ENCODE results near the gene ASB4.

Gene ASB4

GRCh38 chr7:95579318-95579717 is 93.6 kb downstream of the ASB4 start:
- H3K27ac ChIP-seq (ENCODE audit: low read depth, low read length): no peak overlapping the region
- no peaks in the 10 kb centered on the region for H3K9me3 ChIP-seq (ENCODE audit: control insufficient read depth in 1 of 2, low read length in 2 of 2)
- H3K36me3 ChIP-seq (ENCODE audit: control insufficient read depth in 1 of 2, insufficient read depth in 2 of 2, low read length in 2 of 2): peaks cover 0 to 10% of the 10 kb centered on the region in 2 donors
- H3K4me1 ChIP-seq (ENCODE audit: control insufficient read depth in 1 of 2, insufficient read depth in 2 of 2, low read length in 2 of 2): no peaks in the 10 kb centered on the region
- H3K27me3 ChIP-seq (ENCODE audit: control insufficient read depth in 1 of 2, insufficient read depth in 2 of 2, low read length in 2 of 2): no peaks in the 10 kb centered on the region
- H3K9ac ChIP-seq (ENCODE audit: low read depth in 1 of 2, low read length in 2 of 2): no peak overlapping the region
- no peak overlapping the region for H3K4me3 ChIP-seq (ENCODE audit: low read depth in 1 of 2, low read length in 2 of 2)

- Histone ChIP-seq H3K27me3 (ENCODE audit: control insufficient read depth in 1 of 2, insufficient read depth in 2 of 2, low read length in 2 of 2) (no peaks in the 10 kb centered on the region), H3K9ac (ENCODE audit: low read depth in 1 of 2, low read length in 2 of 2) (no peak overlapping the region), H3K9me3 (ENCODE audit: control insufficient read depth in 1 of 2, low read length in 2 of 2) (no peaks in the 10 kb centered on the region), H3K36me3 (ENCODE audit: control insufficient read depth in 1 of 2, insufficient read depth in 2 of 2, low read length in 2 of 2) (peaks cover 15 to 29% of the 10 kb centered on the region in 2 donors), H3K4me1 (ENCODE audit: control insufficient read depth in 1 of 2, insufficient read depth in 2 of 2, low read length in 2 of 2) (no peaks in the 10 kb centered on the region), H3K27ac (ENCODE audit: low read depth, low read length) (no peak overlapping the region), H3K4me3 (ENCODE audit: low read depth in 1 of 2, low read length in 2 of 2) (no peak overlapping the region)
These were observed 95.7 kb downstream of the ASB4 start for GRCh38 chr7:95581467-95581866.

- Histone ChIP-seq H3K4me1 (ENCODE audit: control insufficient read depth in 1 of 2, insufficient read depth in 2 of 2, low read length in 2 of 2) (no peaks in the 10 kb centered on the region), H3K27ac (ENCODE audit: low read depth, low read length) (no peak overlapping the region), H3K27me3 (ENCODE audit: control insufficient read depth in 1 of 2, insufficient read depth in 2 of 2, low read length in 2 of 2) (no peaks in the 10 kb centered on the region), H3K9me3 (ENCODE audit: control insufficient read depth in 1 of 2, low read length in 2 of 2) (no peaks in the 10 kb centered on the region), H3K9ac (ENCODE audit: low read depth in 1 of 2, low read length in 2 of 2) (no peak overlapping the region), H3K36me3 (ENCODE audit: control insufficient read depth in 1 of 2, insufficient read depth in 2 of 2, low read length in 2 of 2) (peaks cover 28 to 42% of the 10 kb centered on the region in 2 donors), H3K4me3 (ENCODE audit: low read depth in 1 of 2, low read length in 2 of 2) (no peak overlapping the region)
These were observed 97.0 kb downstream of the ASB4 start for GRCh38 chr7:95582578-95583293.

- H3K27ac ChIP-seq (ENCODE audit: low read depth, low read length): no peak overlapping the region
- no peak overlapping the region for H3K4me3 ChIP-seq (ENCODE audit: low read depth in 1 of 2, low read length in 2 of 2)
- H3K27me3 ChIP-seq (ENCODE audit: control insufficient read depth in 1 of 2, insufficient read depth in 2 of 2, low read length in 2 of 2): no peaks in the 10 kb centered on the region
- no peak overlapping the region for H3K9ac ChIP-seq (ENCODE audit: low read depth in 1 of 2, low read length in 2 of 2)
- H3K4me1 ChIP-seq (ENCODE audit: control insufficient read depth in 1 of 2, insufficient read depth in 2 of 2, low read length in 2 of 2): peaks cover under 1 to 4% of the 10 kb centered on the region in 2 donors
- no peaks in the 10 kb centered on the region for H3K9me3 ChIP-seq (ENCODE audit: control insufficient read depth in 1 of 2, low read length in 2 of 2)
- peaks cover 34 to 55% of the 10 kb centered on the region in 2 donors for H3K36me3 ChIP-seq (ENCODE audit: control insufficient read depth in 1 of 2, insufficient read depth in 2 of 2, low read length in 2 of 2)
These were observed 98.3 kb downstream of the ASB4 start for GRCh38 chr7:95583834-95584621.

GRCh38 chr7:95584769-95585425 is 99.2 kb downstream of the ASB4 start:
- no peak overlapping the region for H3K4me3 ChIP-seq (ENCODE audit: low read depth in 1 of 2, low read length in 2 of 2)
- H3K4me1 ChIP-seq (ENCODE audit: control insufficient read depth in 1 of 2, insufficient read depth in 2 of 2, low read length in 2 of 2): peaks cover 4 to 6% of the 10 kb centered on the region in 2 donors
- H3K36me3 ChIP-seq (ENCODE audit: control insufficient read depth in 1 of 2, insufficient read depth in 2 of 2, low read length in 2 of 2): peaks cover 42 to 63% of the 10 kb centered on the region in 2 donors
- no peak overlapping the region for H3K27ac ChIP-seq (ENCODE audit: low read depth, low read length)
- no peak overlapping the region for H3K9ac ChIP-seq (ENCODE audit: low read depth in 1 of 2, low read length in 2 of 2)
- no peaks in the 10 kb centered on the region for H3K9me3 ChIP-seq (ENCODE audit: control insufficient read depth in 1 of 2, low read length in 2 of 2)
- H3K27me3 ChIP-seq (ENCODE audit: control insufficient read depth in 1 of 2, insufficient read depth in 2 of 2, low read length in 2 of 2): no peaks in the 10 kb centered on the region

- H3K9me3 ChIP-seq (ENCODE audit: control insufficient read depth in 1 of 2, low read length in 2 of 2): no peaks in the 10 kb centered on the region
- H3K9ac ChIP-seq (ENCODE audit: low read depth in 1 of 2, low read length in 2 of 2): no peak overlapping the region
- peaks cover 4 to 6% of the 10 kb centered on the region in 2 donors for H3K4me1 ChIP-seq (ENCODE audit: control insufficient read depth in 1 of 2, insufficient read depth in 2 of 2, low read length in 2 of 2)
- H3K27me3 ChIP-seq (ENCODE audit: control insufficient read depth in 1 of 2, insufficient read depth in 2 of 2, low read length in 2 of 2): no peaks in the 10 kb centered on the region
- no peak overlapping the region for H3K4me3 ChIP-seq (ENCODE audit: low read depth in 1 of 2, low read length in 2 of 2)
- H3K36me3 ChIP-seq (ENCODE audit: control insufficient read depth in 1 of 2, insufficient read depth in 2 of 2, low read length in 2 of 2): peaks cover 43 to 66% of the 10 kb centered on the region in 2 donors
- H3K27ac ChIP-seq (ENCODE audit: low read depth, low read length): no peak overlapping the region
These were observed 99.7 kb downstream of the ASB4 start for GRCh38 chr7:95585426-95585789.

GRCh38 chr7:95586951-95587301 is 101.2 kb downstream of the ASB4 start:
- no peak overlapping the region for H3K9ac ChIP-seq (ENCODE audit: low read depth in 1 of 2, low read length in 2 of 2)
- no peaks in the 10 kb centered on the region for H3K27me3 ChIP-seq (ENCODE audit: control insufficient read depth in 1 of 2, insufficient read depth in 2 of 2, low read length in 2 of 2)
- H3K4me3 ChIP-seq (ENCODE audit: low read depth in 1 of 2, low read length in 2 of 2): no peak overlapping the region
- H3K27ac ChIP-seq (ENCODE audit: low read depth, low read length): no peak overlapping the region
- no peaks in the 10 kb centered on the region for H3K9me3 ChIP-seq (ENCODE audit: control insufficient read depth in 1 of 2, low read length in 2 of 2)
- peaks cover 53 to 77% of the 10 kb centered on the region in 2 donors for H3K36me3 ChIP-seq (ENCODE audit: control insufficient read depth in 1 of 2, insufficient read depth in 2 of 2, low read length in 2 of 2)
- peaks cover 7 to 9% of the 10 kb centered on the region in 2 donors for H3K4me1 ChIP-seq (ENCODE audit: control insufficient read depth in 1 of 2, insufficient read depth in 2 of 2, low read length in 2 of 2)

- Histone ChIP-seq H3K9me3 (ENCODE audit: control insufficient read depth in 1 of 2, low read length in 2 of 2) (no peaks in the 10 kb centered on the region), H3K36me3 (ENCODE audit: control insufficient read depth in 1 of 2, insufficient read depth in 2 of 2, low read length in 2 of 2) (peaks cover 56 to 87% of the 10 kb centered on the region in 2 donors), H3K27ac (ENCODE audit: low read depth, low read length) (no peak overlapping the region), H3K27me3 (ENCODE audit: control insufficient read depth in 1 of 2, insufficient read depth in 2 of 2, low read length in 2 of 2) (no peaks in the 10 kb centered on the region), H3K9ac (ENCODE audit: low read depth in 1 of 2, low read length in 2 of 2) (peak overlapping the region in 1 of 2 donors; percentile 4), H3K4me1 (ENCODE audit: control insufficient read depth in 1 of 2, insufficient read depth in 2 of 2, low read length in 2 of 2) (peaks cover 7 to 9% of the 10 kb centered on the region in 2 donors), H3K4me3 (ENCODE audit: low read depth in 1 of 2, low read length in 2 of 2) (peak overlapping the region in 1 of 2 donors; percentile 17)
These were observed 103.3 kb downstream of the ASB4 start for GRCh38 chr7:95589031-95589430.

- Histone ChIP-seq H3K9ac (ENCODE audit: low read depth in 1 of 2, low read length in 2 of 2) (no peak overlapping the region), H3K36me3 (ENCODE audit: control insufficient read depth in 1 of 2, insufficient read depth in 2 of 2, low read length in 2 of 2) (peaks cover 59 to 85% of the 10 kb centered on the region in 2 donors), H3K9me3 (ENCODE audit: control insufficient read depth in 1 of 2, low read length in 2 of 2) (no peaks in the 10 kb centered on the region), H3K27ac (ENCODE audit: low read depth, low read length) (no peak overlapping the region), H3K4me1 (ENCODE audit: control insufficient read depth in 1 of 2, insufficient read depth in 2 of 2, low read length in 2 of 2) (peaks cover 7 to 9% of the 10 kb centered on the region in 2 donors), H3K27me3 (ENCODE audit: control insufficient read depth in 1 of 2, insufficient read depth in 2 of 2, low read length in 2 of 2) (no peaks in the 10 kb centered on the region), H3K4me3 (ENCODE audit: low read depth in 1 of 2, low read length in 2 of 2) (no peak overlapping the region)
These were observed 104.0 kb downstream of the ASB4 start for GRCh38 chr7:95589766-95590165.
